Progenitor cell of endocrine pancreas (in vitro differentiated cells): Measurements from ENCODE around the gene GMDS. TPM values are rescaled to one million over a fixed set of nuclear protein-coding genes. Genes with fewer than 3 reads are reported as not detected.

Experiments
- DNase-seq: peaks from one replicate; pipeline ENCODE4 v3.0.0; 2021; ENCODE audit warnings: low spot score; ENCODE audit not compliant: unreplicated experiment
- H3K27ac Mint-ChIP-seq: 2 replicates; pipeline ENCODE4 v1.8.0; 2021; ENCODE audit warnings: mild to moderate bottlenecking, moderate library complexity, mixed read lengths
- H3K27me3 Mint-ChIP-seq: 2 replicates; pipeline ENCODE4 v1.8.0; 2021; ENCODE audit warnings: mixed read lengths
- H3K36me3 Mint-ChIP-seq: 2 replicates; pipeline ENCODE4 v1.8.0; 2022; ENCODE audit warnings: mixed read lengths; ENCODE audit not compliant: insufficient read depth
- H3K4me1 Mint-ChIP-seq: 2 replicates; pipeline ENCODE4 v1.8.0; 2021; ENCODE audit warnings: low read depth, mixed read lengths
- H3K4me3 Mint-ChIP-seq: 2 replicates; pipeline ENCODE4 v1.8.0; 2021; ENCODE audit warnings: low read depth, mild to moderate bottlenecking, moderate library complexity, mixed read lengths
- H3K9me3 Mint-ChIP-seq: 2 replicates; pipeline ENCODE4 v1.8.0; 2021; ENCODE audit warnings: low read depth, mixed read lengths
- total RNA-seq: library from RNA; stranded (reverse); gene quantifications from 2 replicates; pipeline ENCODE4 v1.2.1, GENCODE V29; 2021
- TF ChIP-seq, protein P1 (sequence below): fragments of 200-600 bp; sonication (generic); IDR thresholded peaks from one replicate; pipeline ENCODE4 v1.5.0; 2021; ENCODE audit warnings: antibody characterized with exemption, mild to moderate bottlenecking; ENCODE audit not compliant: unreplicated experiment

The GMDS gene
- total RNA-seq, 1 donor from 2014 or later, result 17.2 TPM

DNA sequence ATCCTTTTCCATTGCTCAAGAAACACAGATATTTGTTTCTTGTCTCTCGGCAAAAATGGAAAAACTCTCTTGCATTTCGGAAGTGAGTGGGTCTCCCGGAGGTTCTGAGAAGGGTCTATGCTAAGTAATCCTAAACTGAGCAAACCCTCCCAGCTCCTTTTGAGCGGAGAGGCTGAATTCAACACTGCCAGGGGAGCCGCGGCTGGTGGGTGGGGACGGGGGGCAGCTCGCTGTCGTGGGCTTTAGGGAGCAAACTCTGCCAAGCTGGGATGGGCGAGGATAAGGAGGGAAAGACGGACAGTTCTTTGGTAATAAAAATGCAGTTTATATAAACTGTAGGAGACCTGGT is 424.3 kb downstream of the GMDS start:
- DNase-seq, result no peak
- no peaks in the 10 kb centered on the region for H3K9me3 Mint-ChIP-seq
- H3K27me3 Mint-ChIP-seq, result no peaks in the 10 kb centered on the region
- H3K27ac Mint-ChIP-seq, result no peak overlapping the region
- TF ChIP-seq, protein P1, sequence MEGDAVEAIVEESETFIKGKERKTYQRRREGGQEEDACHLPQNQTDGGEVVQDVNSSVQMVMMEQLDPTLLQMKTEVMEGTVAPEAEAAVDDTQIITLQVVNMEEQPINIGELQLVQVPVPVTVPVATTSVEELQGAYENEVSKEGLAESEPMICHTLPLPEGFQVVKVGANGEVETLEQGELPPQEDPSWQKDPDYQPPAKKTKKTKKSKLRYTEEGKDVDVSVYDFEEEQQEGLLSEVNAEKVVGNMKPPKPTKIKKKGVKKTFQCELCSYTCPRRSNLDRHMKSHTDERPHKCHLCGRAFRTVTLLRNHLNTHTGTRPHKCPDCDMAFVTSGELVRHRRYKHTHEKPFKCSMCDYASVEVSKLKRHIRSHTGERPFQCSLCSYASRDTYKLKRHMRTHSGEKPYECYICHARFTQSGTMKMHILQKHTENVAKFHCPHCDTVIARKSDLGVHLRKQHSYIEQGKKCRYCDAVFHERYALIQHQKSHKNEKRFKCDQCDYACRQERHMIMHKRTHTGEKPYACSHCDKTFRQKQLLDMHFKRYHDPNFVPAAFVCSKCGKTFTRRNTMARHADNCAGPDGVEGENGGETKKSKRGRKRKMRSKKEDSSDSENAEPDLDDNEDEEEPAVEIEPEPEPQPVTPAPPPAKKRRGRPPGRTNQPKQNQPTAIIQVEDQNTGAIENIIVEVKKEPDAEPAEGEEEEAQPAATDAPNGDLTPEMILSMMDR, result no peak
- H3K4me1 Mint-ChIP-seq, result peaks cover 4% of the 10 kb centered on the region
- no peaks in the 10 kb centered on the region for H3K36me3 Mint-ChIP-seq
- H3K4me3 Mint-ChIP-seq, result no peak overlapping the region

DNA sequence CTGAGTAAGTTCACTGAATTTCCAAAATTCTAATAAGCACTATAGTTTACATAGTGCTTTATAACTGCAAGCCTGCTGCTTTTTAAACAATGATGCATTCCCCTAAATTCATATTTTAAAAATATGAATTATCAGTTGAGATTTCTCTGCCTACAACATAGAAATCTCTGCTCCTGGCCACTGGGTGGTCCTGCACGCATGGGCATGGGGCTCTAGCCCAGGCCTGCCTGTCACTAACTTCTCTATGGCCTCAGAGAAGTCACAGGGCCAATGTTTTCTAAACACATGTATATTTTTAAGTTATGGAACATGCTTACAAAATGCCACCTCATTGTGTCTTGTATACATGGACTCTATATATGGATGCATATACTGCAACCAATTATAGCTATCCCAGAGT is 424.7 kb downstream of the GMDS start:
- Mint-ChIP-seq H3K27me3 (no peaks in the 10 kb centered on the region), H3K4me1 (peaks cover 4% of the 10 kb centered on the region), H3K9me3 (no peaks in the 10 kb centered on the region), H3K27ac (no peak overlapping the region), H3K36me3 (no peaks in the 10 kb centered on the region), H3K4me3 (no peak overlapping the region)
- TF ChIP-seq, protein P1, result no peak
- no peak for DNase-seq

DNA sequence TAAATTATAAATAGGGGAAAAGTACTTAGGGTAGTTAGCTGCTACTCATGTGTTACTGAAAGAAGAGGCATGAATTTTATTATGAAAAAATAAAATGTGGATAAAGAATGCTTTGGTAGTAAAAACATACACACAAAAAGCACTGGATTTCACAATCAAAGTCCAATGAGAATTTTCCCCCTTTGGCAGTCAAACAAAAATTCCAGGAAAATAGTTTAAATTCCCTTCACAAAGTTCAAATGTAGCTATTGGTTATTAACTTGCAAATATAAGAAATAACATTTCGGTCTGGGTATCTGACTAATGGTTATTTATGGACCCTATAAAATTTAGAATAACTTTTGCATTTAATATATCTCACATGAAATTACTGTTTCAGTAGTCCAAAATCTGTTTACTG is 425.2 kb downstream of the GMDS start:
- H3K4me3 Mint-ChIP-seq, result no peak overlapping the region
- no peak for DNase-seq
- H3K4me1 Mint-ChIP-seq, result peaks cover 4% of the 10 kb centered on the region
- H3K27ac Mint-ChIP-seq, result no peak overlapping the region
- no peaks in the 10 kb centered on the region for H3K36me3 Mint-ChIP-seq
- H3K27me3 Mint-ChIP-seq, result no peaks in the 10 kb centered on the region
- no peaks in the 10 kb centered on the region for H3K9me3 Mint-ChIP-seq
- TF ChIP-seq, protein P1, result no peak

DNA sequence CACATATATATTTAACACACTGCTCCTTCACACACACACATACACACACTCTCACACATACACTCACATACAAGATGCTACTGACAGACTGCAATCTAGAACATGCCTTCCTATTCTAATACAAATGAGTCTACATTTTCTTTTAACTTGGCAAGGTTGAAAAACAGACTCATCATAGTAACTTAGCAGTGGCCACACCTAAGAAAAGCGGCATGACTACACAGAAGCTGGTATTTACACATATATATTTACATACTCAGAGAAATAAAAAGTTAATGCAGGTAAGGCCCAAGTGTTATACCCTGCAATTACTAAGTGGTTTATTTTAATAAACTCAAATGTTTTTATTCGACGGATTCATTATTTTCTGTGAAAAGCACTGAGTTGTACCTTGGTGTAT is 426.4 kb downstream of the GMDS start:
- TF ChIP-seq, protein P1, result no peak

DNA sequence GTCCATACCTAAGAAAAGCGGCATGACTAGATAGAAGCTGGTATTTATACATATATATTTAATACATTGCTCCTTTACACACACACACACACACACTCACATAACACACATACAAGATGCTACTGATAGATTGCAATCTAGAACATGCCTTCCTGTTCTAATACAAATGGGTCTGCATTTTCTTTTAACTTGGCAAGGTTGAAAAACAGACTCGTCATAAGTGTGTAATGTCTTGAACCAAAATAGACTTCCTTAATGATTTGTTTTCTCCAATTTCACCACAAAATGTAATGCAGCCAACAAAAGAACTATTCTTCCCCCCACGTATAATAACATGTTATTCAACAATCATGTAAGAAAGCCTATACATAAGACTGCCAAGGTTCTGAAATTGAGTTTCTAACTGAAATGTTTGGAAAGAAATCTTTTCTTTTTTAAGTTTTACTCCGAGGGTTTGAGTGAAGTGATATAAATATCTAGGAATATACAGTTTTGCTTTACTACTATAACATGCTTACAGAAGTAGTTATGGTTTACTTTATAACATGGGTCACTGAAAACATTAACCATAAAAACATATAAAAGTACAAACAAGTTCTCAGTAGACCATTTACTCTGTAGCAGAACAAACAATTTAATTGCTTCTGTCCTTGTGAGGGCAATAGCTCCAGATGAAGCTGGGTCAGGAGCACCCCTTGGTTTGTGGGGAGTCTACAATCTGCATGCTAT is 428.2 kb downstream of the GMDS start:
- Mint-ChIP-seq H3K27me3 (no peaks in the 10 kb centered on the region), H3K27ac (no peak overlapping the region)
- TF ChIP-seq, protein P1, result no peak

More for the DNA sequence above, 426.4 kb downstream of the GMDS start:
- no peaks in the 10 kb centered on the region for H3K36me3 Mint-ChIP-seq
- no peak overlapping the region for H3K4me3 Mint-ChIP-seq
- no peaks in the 10 kb centered on the region for H3K9me3 Mint-ChIP-seq
- peaks cover 4% of the 10 kb centered on the region for H3K4me1 Mint-ChIP-seq
- no peaks in the 10 kb centered on the region for H3K27me3 Mint-ChIP-seq
- H3K27ac Mint-ChIP-seq, result no peak overlapping the region
- DNase-seq, result no peak

More for the DNA sequence above, 428.2 kb downstream of the GMDS start:
- peaks cover 5% of the 10 kb centered on the region for H3K4me1 Mint-ChIP-seq
- no peak for DNase-seq
- no peak overlapping the region for H3K4me3 Mint-ChIP-seq
- no peaks in the 10 kb centered on the region for H3K9me3 Mint-ChIP-seq
- no peaks in the 10 kb centered on the region for H3K36me3 Mint-ChIP-seq
